K562 (cell line): ENCODE results near the gene LRP4.

Experiments
- CHD2 ChIP-seq: IDR thresholded peaks from 2 replicates; pipeline ENCODE4 v1.6.1; 2011; ENCODE audit warnings: low read depth, low read length
- CTCF ChIP-seq, 3 experiments: IDR thresholded peaks in 2 of 3; conservative IDR thresholded peaks in 1 of 3; 2 replicates each; pipeline ENCODE4 v1.5.1; 2011 to 2012; ENCODE audit warnings: low read length in 3 of 3, mild to moderate bottlenecking in 3 of 3, control low read depth in 2 of 3, improper control_type of control experiment in 1 of 3, inconsistent platforms in 1 of 3, low read depth in 1 of 3, mixed read lengths in 1 of 3, moderate library complexity in 1 of 3; ENCODE audit not compliant: insufficient read depth in 2 of 3
- E2F6 ChIP-seq, 2 experiments: IDR thresholded peaks; 2 replicates each; pipeline ENCODE4 v1.6.1; 2011; ENCODE audit warnings: borderline replicate concordance in 1 of 2, control low read depth in 1 of 2, low read depth in 1 of 2, low read length in 1 of 2, mild to moderate bottlenecking in 1 of 2, mixed read lengths in 1 of 2, moderate library complexity in 1 of 2; ENCODE audit not compliant: insufficient read depth in 1 of 2, insufficient read length in 1 of 2, poor library complexity in 1 of 2, severe bottlenecking in 1 of 2; ENCODE audit errors: extremely low read depth in 1 of 2
- NFIX ChIP-seq: fragments of 250-450 bp; sonication (Bioruptor Pico); IDR thresholded peaks from 2 replicates; pipeline ENCODE4 v1.4.0; 2020; ENCODE audit warnings: low read depth, mild to moderate bottlenecking, moderate library complexity
- POLR2A ChIP-seq: fragments of 450-650 bp; conservative IDR thresholded peaks from 2 replicates; pipeline ENCODE4 v1.6.1; 2016
- POLR2AphosphoS5 ChIP-seq: IDR thresholded peaks from 2 replicates; pipeline ENCODE4 v1.6.1; 2011; ENCODE audit warnings: mild to moderate bottlenecking, low read depth, low read length, moderate library complexity; ENCODE audit not compliant: control insufficient read depth, insufficient read depth
- TGIF2 ChIP-seq: sonication (generic); formaldehyde crosslinking; IDR thresholded peaks from 2 replicates; pipeline ENCODE4 v1.8.1; 2022; ENCODE audit warnings: mild to moderate bottlenecking, missing genetic modification reagents, moderate library complexity
- THRAP3 ChIP-seq: fragments of 450-650 bp; IDR thresholded peaks from 2 replicates; pipeline ENCODE4 v1.6.1; 2016; ENCODE audit warnings: mild to moderate bottlenecking, inconsistent platforms, borderline replicate concordance
- TF ChIP-seq, protein P1 (sequence below): sonication (generic); formaldehyde crosslinking; IDR thresholded peaks from 2 replicates; pipeline ENCODE4 v1.8.1; 2022; ENCODE audit warnings: missing genetic modification reagents

- no peak for TF ChIP-seq TGIF2 (CRISPR knock-in tag)
- TF ChIP-seq THRAP3: no peak
- TF ChIP-seq, protein P1, sequence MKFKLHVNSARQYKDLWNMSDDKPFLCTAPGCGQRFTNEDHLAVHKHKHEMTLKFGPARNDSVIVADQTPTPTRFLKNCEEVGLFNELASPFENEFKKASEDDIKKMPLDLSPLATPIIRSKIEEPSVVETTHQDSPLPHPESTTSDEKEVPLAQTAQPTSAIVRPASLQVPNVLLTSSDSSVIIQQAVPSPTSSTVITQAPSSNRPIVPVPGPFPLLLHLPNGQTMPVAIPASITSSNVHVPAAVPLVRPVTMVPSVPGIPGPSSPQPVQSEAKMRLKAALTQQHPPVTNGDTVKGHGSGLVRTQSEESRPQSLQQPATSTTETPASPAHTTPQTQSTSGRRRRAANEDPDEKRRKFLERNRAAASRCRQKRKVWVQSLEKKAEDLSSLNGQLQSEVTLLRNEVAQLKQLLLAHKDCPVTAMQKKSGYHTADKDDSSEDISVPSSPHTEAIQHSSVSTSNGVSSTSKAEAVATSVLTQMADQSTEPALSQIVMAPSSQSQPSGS (CRISPR knock-in tag): no peak
- TF ChIP-seq CHD2: no peak
- no peak for TF ChIP-seq CTCF (IDR thresholded peaks at IDR 0.05 in 2 of 3, conservative IDR thresholded peaks at IDR 0.05 in 1 of 3; ENCODE audit: insufficient read depth in 2 of 3, low read depth in 1 of 3, low read length in 3 of 3)
- TF ChIP-seq POLR2AphosphoS5: no peak
- TF ChIP-seq NFIX (CRISPR knock-in tag): no peak
- no peak for TF ChIP-seq POLR2A
- TF ChIP-seq E2F6 (IDR thresholded peaks at IDR 0.05; ENCODE audit: borderline replicate concordance in 1 of 2, extremely low read depth in 1 of 2, insufficient read depth in 1 of 2, insufficient read length in 1 of 2, low read depth in 1 of 2, low read length in 1 of 2, poor library complexity in 1 of 2, severe bottlenecking in 1 of 2): no peak
These were observed 40.4 kb upstream of the LRP4 start for GRCh38 chr11:46958777-46959176.
